Measurements from ENCODE around the gene COA5.
"Not testable (repeated sequence)": the region's sequence is repeated elsewhere in the genome, so short reads cannot be mapped to it uniquely, and the experiment has no call there.

The COA5 gene

GRCh38 chr2:98605076-98605475, 3.2 kb downstream of the COA5 start:
- DNase-seq, result no peak

- DNase-seq, result no peak
Observed at GRCh38 chr2:98604547-98604946, 3.8 kb downstream of the COA5 start.

GRCh38 chr2:98601532-98602132, 6.7 kb downstream of the COA5 start:
- DNase-seq, result peak; percentile 20

- DNase-seq, result no peak
Observed at GRCh38 chr2:98598781-98599428, 9.4 kb downstream of the COA5 start.

- DNase-seq, result not testable (repeated sequence)
Observed at GRCh38 chr2:98594665-98595064, 13.6 kb downstream of the COA5 start.

GRCh38 chr2:98592565-98592964, 15.7 kb downstream of the COA5 start:
- DNase-seq, result no peak

- DNase-seq, result no peak
Observed at GRCh38 chr2:98589489-98589888, 18.8 kb downstream of the COA5 start.

GRCh38 chr2:98588880-98589431, 19.4 kb downstream of the COA5 start:
- DNase-seq, result no peak

GRCh38 chr2:98586551-98587140, 21.7 kb downstream of the COA5 start:
- DNase-seq, result no peak

GRCh38 chr2:98585386-98585785, 22.9 kb downstream of the COA5 start:
- DNase-seq, result no peak

GRCh38 chr2:98583816-98584618, 24.3 kb downstream of the COA5 start:
- DNase-seq, result no peak

GRCh38 chr2:98583276-98583675, 25.0 kb downstream of the COA5 start:
- DNase-seq, result no peak

- no peak for DNase-seq
Observed at GRCh38 chr2:98582523-98582922, 25.8 kb downstream of the COA5 start.

GRCh38 chr2:98580656-98581284, 27.5 kb downstream of the COA5 start:
- DNase-seq, result no peak

GRCh38 chr2:98579926-98580325, 28.4 kb downstream of the COA5 start:
- DNase-seq, result no peak

- no peak for DNase-seq
Observed at GRCh38 chr2:98578231-98578630, 30.1 kb downstream of the COA5 start.

GRCh38 chr2:98577313-98577712, 31.0 kb downstream of the COA5 start:
- DNase-seq, result no peak

GRCh38 chr2:98576666-98577312, 31.5 kb downstream of the COA5 start:
- DNase-seq, result no peak

- no peak for DNase-seq
Observed at GRCh38 chr2:98573426-98573825, 34.9 kb downstream of the COA5 start.

- DNase-seq, result no peak
Observed at GRCh38 chr2:98572676-98573075, 35.6 kb downstream of the COA5 start.

- no peak for DNase-seq
Observed at GRCh38 chr2:98572211-98572610, 36.1 kb downstream of the COA5 start.

- no peak for DNase-seq
Observed at GRCh38 chr2:98571796-98572195, 36.5 kb downstream of the COA5 start.
